ENCODE measurements around the gene DNAH17.

The DNAH17 gene

GRCh38 chr17:78448356-78448993, 128.7 kb downstream of the DNAH17 start:
- no peak for DNase-seq

- DNase-seq = no peak
Observed at GRCh38 chr17:78446833-78447232, 130.4 kb downstream of the DNAH17 start.

GRCh38 chr17:78444392-78444791, 132.8 kb downstream of the DNAH17 start:
- DNase-seq = no peak

GRCh38 chr17:78442648-78443218, 134.5 kb downstream of the DNAH17 start:
- DNase-seq = no peak

- DNase-seq = no peak
Observed at GRCh38 chr17:78441271-78441971, 135.8 kb downstream of the DNAH17 start.

GRCh38 chr17:78438694-78439325, 138.4 kb downstream of the DNAH17 start:
- DNase-seq = no peak

- no peak for DNase-seq
Observed at GRCh38 chr17:78438271-78438691, 138.9 kb downstream of the DNAH17 start.

- no peak for DNase-seq
Observed at GRCh38 chr17:78437508-78438169, 139.6 kb downstream of the DNAH17 start.

GRCh38 chr17:78435330-78436005, 141.7 kb downstream of the DNAH17 start:
- DNase-seq = no peak

- DNase-seq = no peak
Observed at GRCh38 chr17:78434455-78435329, 142.5 kb downstream of the DNAH17 start.

- no peak for DNase-seq
Observed at GRCh38 chr17:78433780-78434335, 143.3 kb downstream of the DNAH17 start.

GRCh38 chr17:78433013-78433727, 144.0 kb downstream of the DNAH17 start:
- no peak for DNase-seq

GRCh38 chr17:78432226-78433012, 144.8 kb downstream of the DNAH17 start:
- no peak for DNase-seq

- DNase-seq = no peak
Observed at GRCh38 chr17:78431692-78431958, 145.6 kb downstream of the DNAH17 start.

GRCh38 chr17:78430892-78431691, 146.1 kb downstream of the DNAH17 start:
- DNase-seq = no peak

GRCh38 chr17:78429618-78429995, 147.6 kb downstream of the DNAH17 start:
- no peak for DNase-seq

GRCh38 chr17:78428836-78429617, 148.2 kb downstream of the DNAH17 start:
- no peak for DNase-seq

- no peak for DNase-seq
Observed at GRCh38 chr17:78428025-78428575, 149.1 kb downstream of the DNAH17 start.
